A549 (cell line): Measurements from ENCODE around the gene DTNB. TPM values are rescaled to one million over a fixed set of nuclear protein-coding genes. Genes with fewer than 3 reads are reported as not detected.

Experiments
- ATAC-seq, 2 experiments: fragments of 200-7000 bp in 1 of 2; fragments of >200 bp in 1 of 2; cut with Nextera tagmentation in 1 of 2; cut with Tn5 transposase in 1 of 2; 3 replicates each; pipeline versions ENCODE4 v1.8.0 to v1.9.1; 2018 to 2020; ENCODE audit warnings: mild to moderate bottlenecking in 1 of 2, moderate library complexity in 1 of 2
- CTCF ChIA-PET: fragments of 300-600 bp; sonication (Branson Sonifier 250); formaldehyde crosslinking; extraction: SDS; loops from one replicate; lab custom pipeline; 2021; ENCODE audit warnings: antibody characterized with exemption, inconsistent platforms; lab: Yijun Ruan, JAX
- POLR2A ChIA-PET: fragments of 350-600 bp; formaldehyde crosslinking; extraction: SDS; loops from one replicate; lab custom pipeline; 2021; ENCODE audit warnings: antibody characterized with exemption, inconsistent platforms; lab: Yijun Ruan, JAX
- DNase-seq, 2 experiments: peaks; one replicate each; pipeline versions ENCODE4 v3.0.0 to v3.0.0-alpha.2; 2011 to 2016; ENCODE audit warnings: low read depth in 1 of 2, low spot score in 1 of 2
- FAIRE-seq: peaks from 2 replicates; lab custom pipeline; 2011; peaks lifted over from hg19 to GRCh38; lab: Jason Lieb, UNC
- H3K27ac ChIP-seq, 2 experiments: fragments of >200 bp; sonication (Bioruptor Twin); formaldehyde crosslinking; 3 replicates each; pipeline ENCODE4 v1.5.1; 2016 to 2017
- H3K4me1 ChIP-seq: fragments of >200 bp; sonication (Bioruptor Twin); formaldehyde crosslinking; 3 replicates; pipeline ENCODE4 v1.6.1; 2016
- H3K4me2 ChIP-seq: fragments of >200 bp; sonication (Bioruptor Twin); formaldehyde crosslinking; 3 replicates; pipeline ENCODE4 v1.6.1; 2016
- H3K4me3 ChIP-seq: fragments of >200 bp; sonication (Bioruptor Twin); formaldehyde crosslinking; 3 replicates; pipeline ENCODE4 v1.5.1; 2016
- H3K9me3 ChIP-seq: fragments of >200 bp; sonication (Bioruptor Twin); formaldehyde crosslinking; 3 replicates; pipeline ENCODE4 v1.6.1; 2016
- BCL3 ChIP-seq: fragments of >200 bp; sonication (Bioruptor Twin); formaldehyde crosslinking; IDR thresholded peaks from 3 replicates; pipeline ENCODE4 v1.6.1; 2016
- CBX8 ChIP-seq: fragments of 200-600 bp; sonication (generic); IDR thresholded peaks from 2 replicates; pipeline ENCODE4 v1.6.1; 2016
- CTCF ChIP-seq: fragments of >200 bp; sonication (Bioruptor Twin); formaldehyde crosslinking; IDR thresholded peaks from 3 replicates; pipeline ENCODE4 v1.5.1; 2016
- FOSB ChIP-seq: fragments of 250-450 bp; sonication (Bioruptor Pico); IDR thresholded peaks from 2 replicates; pipeline ENCODE4 v1.5.0; 2020; ENCODE audit warnings: mild to moderate bottlenecking, moderate library complexity
- GATA3 ChIP-seq: IDR thresholded peaks from 2 replicates; pipeline ENCODE4 v1.6.1; 2012; ENCODE audit warnings: borderline replicate concordance
- HEYL ChIP-seq: fragments of 250-450 bp; sonication (Bioruptor Pico); IDR thresholded peaks from 2 replicates; pipeline ENCODE4 v1.8.0; 2021; ENCODE audit warnings: mild to moderate bottlenecking, moderate library complexity
- HMGXB4 ChIP-seq: fragments of 250-450 bp; sonication (Bioruptor Pico); IDR thresholded peaks from 2 replicates; pipeline ENCODE4 v1.5.0; 2021; ENCODE audit warnings: mild to moderate bottlenecking, moderate library complexity, borderline replicate concordance
- HOXA7 ChIP-seq: fragments of 250-450 bp; sonication (Bioruptor Pico); IDR thresholded peaks from 2 replicates; pipeline ENCODE4 v1.5.0; 2020; ENCODE audit warnings: mild to moderate bottlenecking, moderate library complexity
- HOXB5 ChIP-seq: fragments of 250-450 bp; sonication (Bioruptor Pico); IDR thresholded peaks from 2 replicates; pipeline ENCODE4 v1.5.0; 2020; ENCODE audit warnings: mild to moderate bottlenecking, moderate library complexity
- MAX ChIP-seq: IDR thresholded peaks from 2 replicates; pipeline ENCODE4 v1.6.1; 2012
- MAZ ChIP-seq: fragments of 150-350 bp; IDR thresholded peaks from 2 replicates; pipeline ENCODE4 v1.6.1; 2014; ENCODE audit warnings: antibody characterized with exemption, low read depth, low read length, borderline replicate concordance
- POLR2A ChIP-seq: IDR thresholded peaks from 2 replicates; pipeline ENCODE4 v1.6.1; 2012; ENCODE audit warnings: mild to moderate bottlenecking, low read length
- RARB ChIP-seq: fragments of 250-450 bp; sonication (Bioruptor Pico); IDR thresholded peaks from 2 replicates; pipeline ENCODE4 v1.8.0; 2021; ENCODE audit warnings: mild to moderate bottlenecking, moderate library complexity
- SMC3 ChIP-seq: fragments of >200 bp; sonication (Bioruptor Twin); formaldehyde crosslinking; IDR thresholded peaks from 3 replicates; pipeline ENCODE4 v1.6.1; 2018; ENCODE audit warnings: inconsistent platforms
- ZC3H11A ChIP-seq: fragments of 450-650 bp; IDR thresholded peaks from 2 replicates; pipeline ENCODE4 v1.6.1; 2014; ENCODE audit warnings: antibody characterized with exemption, mild to moderate bottlenecking
- WGBS: methylation state at CpG from one replicate; pipeline ENCODE4 v1.1.6; 2017; ENCODE audit errors: missing lambda C conversion rate; 5-methylcytosine and 5-hydroxymethylcytosine counted together
- polyA plus RNA-seq, 4 experiments: library from polyadenylated mRNA; depleted of rRNA in 3 of 4; stranded (reverse); fragments of >200 nt; fragmentation: RNase III in 1 of 4; extraction: RNeasy Plus Mini Kit Qiagen cat#74134 plus additional on column Dnase treatment in 1 of 4; gene quantifications; 2 replicates in 3 of 4; 3 replicates in 1 of 4; pipeline ENCODE4 v1.2.3, GENCODE V29; 2011 to 2017

The DTNB gene
- polyA plus RNA-seq, 2 of the 4 experiments (the other 2 are of a cell fraction) = 11.2 to 32.6 TPM

GRCh38 chr2:25358836-25359235 lies 314.5 kb downstream of the DTNB start (continued):
- TF ChIP-seq HMGXB4 (CRISPR knock-in tag) = no peak

GRCh38 chr2:25358249-25358815 lies 315.0 kb downstream of the DTNB start:
- no peak overlapping the region for H3K27ac ChIP-seq
- H3K9me3 ChIP-seq = no peaks in the 10 kb centered on the region
- POLR2A ChIA-PET = no interaction called here
- no peak overlapping the region for H3K4me2 ChIP-seq
- DNase-seq (no peak), ATAC-seq (no peak), FAIRE-seq (no peak)
- WGBS = over 99% methylated on average over 6 of the region's 6 CpGs
- H3K4me1 ChIP-seq = peaks cover 7% of the 10 kb centered on the region; the same call in 2 of the 3 replicates
- CTCF ChIA-PET = interaction anchor here (0.8 to 3.0 kb wide), 7 partner anchors 10 to 67 kb away, joined by 3 to 10 read pairs (median 6); no protein-coding TSS in a partner anchor
- H3K4me3 ChIP-seq = no peak overlapping the region
- TF ChIP-seq HEYL (CRISPR knock-in tag) = no peak
- no peak for TF ChIP-seq ZC3H11A
- TF ChIP-seq, all 56 proteins: peak for 0

- CTCF ChIA-PET = interaction anchor here (2.7 kb wide), 1 partner anchor 20 kb away, joined by 6 read pairs; no protein-coding TSS in a partner anchor
- ATAC-seq = no peak
- POLR2A ChIA-PET = no interaction called here
Observed at GRCh38 chr2:25356088-25356487, 317.3 kb downstream of the DTNB start.

GRCh38 chr2:25355270-25355669 lies 318.1 kb downstream of the DTNB start:
- DNase-seq = no peak
- no peak for FAIRE-seq
- ChIA-PET POLR2A (no interaction called here), CTCF (interaction anchor here (0.6 to 2.7 kb wide), 3 partner anchors 9 to 86 kb away, joined by 3 to 6 read pairs (median 4); no protein-coding TSS in a partner anchor)
- H3K4me3 ChIP-seq = no peak overlapping the region
- no peak overlapping the region for H3K4me2 ChIP-seq
- TF ChIP-seq RARB (CRISPR knock-in tag) (no peak), ZC3H11A (no peak), POLR2A (no peak), MAZ (no peak), CBX8 (no peak), FOSB (CRISPR knock-in tag) (no peak), MAX (no peak), HOXB5 (CRISPR knock-in tag) (no peak), GATA3 (no peak), HOXA7 (no peak), CTCF (no peak)
- H3K9me3 ChIP-seq = no peaks in the 10 kb centered on the region
- no peak overlapping the region for H3K27ac ChIP-seq
- WGBS = 81% methylated on average over 8 of the region's 8 CpGs
- no peak for ATAC-seq
- H3K4me1 ChIP-seq = no peaks in the 10 kb centered on the region

More at GRCh38 chr2:25356088-25356487, 317.3 kb downstream of the DTNB start:
- H3K9me3 ChIP-seq = no peaks in the 10 kb centered on the region
- no peaks in the 10 kb centered on the region for H3K4me1 ChIP-seq
- H3K4me2 ChIP-seq = no peak overlapping the region
- TF ChIP-seq BCL3 (no peak), RARB (CRISPR knock-in tag) (no peak), SMC3 (no peak)
- H3K4me3 ChIP-seq = no peak overlapping the region
- DNase-seq (no peak), FAIRE-seq (no peak)
- WGBS = 73% methylated on average over 4 of the region's 4 CpGs
- H3K27ac ChIP-seq = no peak overlapping the region
